ENCODE measurements around the gene CALML4.
"Not testable (repeated sequence)": the region's sequence is repeated elsewhere in the genome, so short reads cannot be mapped to it uniquely, and the experiment has no call there.

Gene CALML4

DNA sequence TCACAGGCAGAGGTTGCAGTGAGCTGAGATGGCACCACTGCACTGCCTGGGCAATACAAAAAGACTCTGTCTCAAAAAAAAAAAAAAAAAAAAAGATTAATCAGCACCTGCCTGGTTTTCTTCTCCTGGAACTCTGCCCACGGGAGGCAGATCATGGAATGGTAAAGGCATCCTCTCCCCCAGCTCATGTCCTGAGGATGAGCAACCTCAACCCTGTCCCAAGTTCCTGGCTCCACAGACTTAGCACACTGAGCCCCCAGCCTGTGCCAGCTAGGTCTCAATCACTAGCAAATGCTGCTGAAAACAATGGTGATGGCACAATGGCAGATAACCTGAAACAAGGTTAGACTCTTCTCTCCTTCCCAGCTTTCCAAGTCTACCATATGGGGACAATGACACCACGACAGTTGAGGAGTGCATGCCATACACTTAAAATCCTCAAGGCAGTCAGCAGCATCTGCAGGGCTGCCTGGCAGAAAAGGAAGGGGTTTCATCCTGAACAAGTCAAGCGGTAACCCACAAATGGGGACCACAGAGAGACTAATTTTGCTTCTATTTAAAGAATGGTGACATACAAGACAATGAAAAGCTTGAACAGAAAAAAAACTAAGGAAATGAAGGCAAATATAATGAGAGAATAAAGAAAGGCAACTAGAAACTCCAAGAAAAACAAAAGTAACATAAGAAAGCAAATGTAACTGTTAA, 19.6 kb upstream of the CALML4 start:
- no peak for DNase-seq (ENCODE audit: low spot score)

DNA sequence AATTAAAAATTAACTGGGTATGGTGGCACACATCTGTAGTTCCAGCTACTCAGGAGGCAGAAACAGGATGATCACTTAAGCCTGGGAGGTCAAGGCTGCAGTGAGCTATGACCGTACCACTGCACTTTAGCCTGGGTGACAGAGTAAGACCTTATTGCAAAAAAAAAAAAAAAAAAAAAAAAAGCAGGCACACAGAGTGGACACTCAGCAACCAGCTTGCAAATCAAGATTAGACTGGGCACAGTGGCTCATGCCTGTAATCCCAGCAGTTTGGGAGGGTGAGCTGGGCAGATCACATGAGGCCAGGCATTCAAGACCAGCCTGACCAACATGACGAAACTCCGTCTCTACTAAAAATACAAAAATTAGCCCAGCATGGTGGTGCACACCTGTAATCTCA, 19.0 kb upstream of the CALML4 start:
- no peak for DNase-seq (ENCODE audit: low spot score)

DNA sequence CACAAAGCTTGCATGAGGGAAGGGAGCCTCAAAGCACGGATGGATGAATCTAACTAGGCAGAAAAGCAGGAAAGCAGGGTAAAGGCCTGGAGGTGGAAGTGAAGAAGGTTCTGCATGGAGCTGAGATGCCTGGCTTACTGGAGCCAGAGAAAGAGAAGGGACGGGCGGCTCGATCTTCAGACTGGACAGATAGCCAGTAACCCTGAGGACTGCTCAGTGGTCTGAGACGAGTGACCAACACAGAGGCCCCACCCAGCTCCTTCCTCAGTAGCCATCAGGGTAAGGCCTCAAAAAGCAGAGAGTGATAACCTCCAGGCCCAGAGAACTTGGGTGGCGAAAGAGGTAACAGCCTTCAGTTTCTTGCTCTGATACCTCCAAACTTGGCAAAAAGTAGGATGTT, 18.0 kb upstream of the CALML4 start:
- DNase-seq (ENCODE audit: low spot score) = no peak

DNA sequence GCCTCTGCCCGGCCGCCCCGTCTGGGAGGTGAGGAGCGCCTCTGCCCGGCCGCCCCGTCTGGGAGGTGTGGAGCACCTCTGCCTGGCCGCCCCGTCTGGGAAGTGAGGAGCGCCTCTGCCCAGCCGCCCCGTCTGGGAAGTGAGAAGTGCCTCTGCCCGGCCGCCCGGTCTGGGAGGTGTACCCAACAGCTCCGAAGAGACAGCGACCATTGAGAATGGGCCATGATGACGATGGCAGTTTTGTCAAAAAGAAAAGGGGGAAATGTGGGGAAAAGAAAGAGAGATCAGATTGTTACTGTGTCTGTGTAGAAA, 17.3 kb upstream of the CALML4 start:
- DNase-seq (ENCODE audit: low spot score) = not testable (repeated sequence)

DNA sequence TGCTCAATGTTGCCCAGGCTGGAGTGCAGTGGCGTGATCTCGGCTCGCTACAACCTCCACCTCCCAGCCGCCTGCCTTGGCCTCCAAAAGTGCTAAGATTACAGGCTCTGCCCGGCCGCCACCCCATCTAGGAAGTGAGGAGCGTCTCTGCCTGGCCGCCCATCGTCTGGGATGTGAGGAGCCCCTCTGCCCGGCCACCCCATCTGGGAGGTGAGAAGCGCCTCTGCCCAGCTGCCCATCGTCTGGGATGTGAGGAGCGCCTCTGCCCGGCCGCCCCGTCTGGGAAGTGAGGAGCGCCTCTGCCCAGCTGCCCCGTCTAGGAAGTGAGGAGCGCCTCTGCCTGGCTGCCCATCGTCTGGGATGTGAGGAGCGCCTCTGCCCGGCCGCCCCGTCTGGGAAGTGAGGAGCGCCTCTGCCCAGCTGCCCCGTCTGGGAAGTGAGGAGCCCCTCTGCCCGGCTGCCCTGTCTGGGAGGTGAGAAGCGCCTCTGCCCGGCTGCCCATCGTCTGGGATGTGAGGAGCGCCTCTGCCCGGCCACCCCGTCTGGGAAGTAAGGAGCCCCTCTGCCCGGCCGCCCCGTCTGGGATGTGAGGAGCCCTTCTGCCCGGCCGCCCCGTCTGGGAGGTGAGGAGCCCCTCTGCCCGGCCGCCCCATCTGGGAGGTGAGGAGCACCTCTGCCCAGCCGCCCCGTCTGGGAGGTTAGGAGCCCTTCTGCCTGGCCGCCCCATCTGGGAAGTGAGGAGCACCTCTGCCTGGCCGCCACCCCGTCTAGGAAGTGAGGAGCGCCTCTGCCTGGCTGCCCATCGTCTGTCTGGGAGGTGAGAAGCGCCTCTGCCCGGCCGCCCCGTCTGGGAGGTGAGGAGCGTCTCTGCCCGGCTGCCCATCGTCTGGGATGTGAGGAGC, 16.6 kb upstream of the CALML4 start:
- not testable (repeated sequence) for DNase-seq (ENCODE audit: low spot score)

DNA sequence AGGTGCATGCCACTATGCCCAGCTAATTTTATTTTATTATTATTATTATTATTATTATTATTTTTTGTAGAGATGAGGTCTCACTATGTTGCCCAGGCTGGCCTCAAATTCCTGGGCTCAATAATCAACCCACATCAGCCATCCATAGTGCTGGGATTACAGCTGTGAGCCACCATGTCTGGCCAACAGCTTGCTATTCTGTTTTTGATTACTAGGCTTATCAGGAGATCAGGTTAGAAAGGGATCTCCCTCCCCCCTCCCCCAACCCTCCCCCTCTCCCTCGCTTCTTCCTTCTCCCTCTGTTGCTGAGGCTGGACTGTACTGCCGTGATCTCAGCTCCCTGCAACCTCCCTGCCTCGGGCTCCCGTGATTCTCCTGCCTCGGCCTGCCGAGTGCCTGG, 15.8 kb upstream of the CALML4 start:
- no peak for DNase-seq (ENCODE audit: low spot score)

DNA sequence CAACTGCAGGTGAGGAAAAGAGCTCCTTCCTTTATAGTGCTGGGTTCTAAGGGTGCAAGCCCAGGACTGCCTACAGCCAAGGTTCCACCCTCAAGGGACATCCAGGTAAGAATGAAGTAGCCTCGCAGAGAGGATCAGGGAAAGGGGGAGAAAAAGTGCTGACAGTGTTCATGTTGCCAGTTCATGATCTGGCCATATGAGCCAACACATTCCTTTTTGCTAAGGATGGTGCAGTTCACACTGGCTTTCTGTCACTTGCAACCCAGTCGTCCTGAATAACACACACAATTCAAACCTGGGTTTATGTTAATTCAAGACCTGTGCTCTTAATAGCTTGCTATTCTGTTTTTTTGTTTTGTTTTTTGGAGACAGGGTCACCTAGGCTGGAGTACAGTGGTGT, 15.4 kb upstream of the CALML4 start:
- no peak for DNase-seq (ENCODE audit: low spot score)

DNA sequence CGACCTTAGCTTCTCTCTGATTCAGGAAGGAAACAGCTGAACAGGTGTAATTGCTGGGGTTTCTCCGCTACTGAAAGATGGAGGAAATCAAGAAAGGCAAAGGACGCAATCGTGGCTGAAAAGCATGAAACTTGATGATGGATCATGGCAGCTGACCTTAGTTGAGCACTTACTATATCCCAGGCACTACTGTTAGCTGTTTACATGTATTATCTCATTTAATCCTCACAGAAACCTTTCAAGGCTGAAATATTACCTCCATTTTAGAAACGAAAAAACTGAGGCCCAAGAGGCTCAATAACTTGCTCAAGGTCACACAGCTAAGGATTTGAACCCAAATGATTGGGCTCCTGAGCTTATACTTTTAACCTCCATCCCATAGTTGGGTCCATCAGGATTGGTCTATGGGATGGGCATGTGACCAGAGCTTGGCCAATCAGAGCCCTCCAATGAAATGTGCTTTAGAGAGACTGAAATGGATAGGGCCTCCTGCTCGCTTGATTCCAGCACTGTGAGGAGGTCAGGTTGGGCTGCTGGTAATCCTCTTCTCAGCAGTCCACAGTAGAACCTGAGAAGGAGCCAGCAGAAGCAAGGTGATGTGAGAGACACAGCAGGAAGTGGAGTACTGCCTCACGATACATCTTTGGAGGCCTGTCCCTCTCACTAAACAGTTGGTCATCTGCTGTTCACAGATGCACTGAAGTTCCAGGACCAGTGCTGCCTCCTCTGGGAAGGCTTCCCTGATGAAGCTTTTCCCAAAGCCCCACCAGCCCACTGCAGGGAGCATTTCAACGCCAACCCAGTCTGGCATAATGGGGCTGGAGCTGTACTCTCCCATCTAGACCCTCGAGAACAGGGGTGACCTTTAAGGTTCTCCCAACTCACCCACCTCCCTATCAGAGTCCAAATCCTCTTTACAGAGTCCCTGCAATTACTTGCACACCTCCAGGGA, 14.0 kb upstream of the CALML4 start:
- DNase-seq (ENCODE audit: low spot score) = no peak

DNA sequence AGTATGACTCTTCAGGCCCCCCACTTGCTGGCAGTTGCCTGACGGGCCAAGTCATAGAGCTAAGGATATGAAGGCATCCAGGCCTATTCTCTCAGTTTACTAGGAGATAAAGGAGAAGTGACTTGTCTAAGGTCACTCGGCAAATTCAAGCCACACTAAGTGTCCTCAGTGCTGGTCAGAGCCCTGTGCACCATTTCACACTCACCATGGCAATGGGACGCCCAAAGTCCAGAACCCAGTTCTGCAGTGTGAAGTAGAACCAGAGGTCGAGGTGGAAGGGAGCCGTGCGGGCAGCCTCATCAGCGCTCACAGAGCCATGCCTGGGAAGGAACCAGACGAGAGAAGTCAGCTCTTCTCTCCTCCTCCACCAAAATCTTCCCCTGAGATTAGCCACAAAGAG, 13.2 kb upstream of the CALML4 start:
- no peak for DNase-seq (ENCODE audit: low spot score)

DNA sequence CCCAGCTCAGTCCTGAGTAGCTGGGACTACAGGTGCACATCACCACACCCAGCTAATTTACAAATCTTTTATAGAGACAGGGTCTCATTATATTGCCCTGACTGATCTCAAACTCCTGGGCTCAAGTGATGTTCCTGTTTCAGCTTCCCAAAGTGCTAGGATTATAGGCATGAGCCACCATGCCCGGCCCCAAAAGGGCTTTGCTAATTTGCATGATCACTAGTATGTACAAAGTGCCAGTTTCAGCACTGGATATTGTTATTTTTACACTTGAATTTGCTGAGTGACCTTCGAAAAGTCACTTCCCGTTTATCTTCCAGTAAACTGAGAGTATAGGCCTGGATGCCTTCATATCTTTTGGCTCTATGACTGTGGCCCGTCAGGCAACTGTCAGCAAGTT, 12.2 kb upstream of the CALML4 start:
- DNase-seq (ENCODE audit: low spot score) = no peak

DNA sequence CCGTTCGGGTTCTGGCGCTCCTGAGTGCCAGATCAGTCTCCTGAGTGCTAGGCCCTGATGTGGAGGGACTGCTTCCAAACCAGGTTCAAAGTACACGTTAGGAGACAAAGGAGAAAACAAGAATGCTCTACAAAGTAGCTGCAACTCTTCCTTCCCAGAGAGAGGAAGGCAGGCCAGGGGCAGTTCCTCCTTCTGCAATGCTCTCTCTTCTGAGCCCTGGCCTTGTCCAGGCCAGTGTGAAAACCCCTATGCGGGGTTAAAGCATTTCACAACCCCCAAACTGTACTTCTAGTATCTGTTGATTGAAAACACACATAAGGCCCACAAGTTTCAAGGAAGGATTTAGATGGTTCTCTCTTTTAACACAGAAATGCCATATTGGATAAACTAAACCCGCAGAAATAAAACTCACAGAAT, 9.7 kb upstream of the CALML4 start:
- no peak for DNase-seq (ENCODE audit: low spot score)

DNA sequence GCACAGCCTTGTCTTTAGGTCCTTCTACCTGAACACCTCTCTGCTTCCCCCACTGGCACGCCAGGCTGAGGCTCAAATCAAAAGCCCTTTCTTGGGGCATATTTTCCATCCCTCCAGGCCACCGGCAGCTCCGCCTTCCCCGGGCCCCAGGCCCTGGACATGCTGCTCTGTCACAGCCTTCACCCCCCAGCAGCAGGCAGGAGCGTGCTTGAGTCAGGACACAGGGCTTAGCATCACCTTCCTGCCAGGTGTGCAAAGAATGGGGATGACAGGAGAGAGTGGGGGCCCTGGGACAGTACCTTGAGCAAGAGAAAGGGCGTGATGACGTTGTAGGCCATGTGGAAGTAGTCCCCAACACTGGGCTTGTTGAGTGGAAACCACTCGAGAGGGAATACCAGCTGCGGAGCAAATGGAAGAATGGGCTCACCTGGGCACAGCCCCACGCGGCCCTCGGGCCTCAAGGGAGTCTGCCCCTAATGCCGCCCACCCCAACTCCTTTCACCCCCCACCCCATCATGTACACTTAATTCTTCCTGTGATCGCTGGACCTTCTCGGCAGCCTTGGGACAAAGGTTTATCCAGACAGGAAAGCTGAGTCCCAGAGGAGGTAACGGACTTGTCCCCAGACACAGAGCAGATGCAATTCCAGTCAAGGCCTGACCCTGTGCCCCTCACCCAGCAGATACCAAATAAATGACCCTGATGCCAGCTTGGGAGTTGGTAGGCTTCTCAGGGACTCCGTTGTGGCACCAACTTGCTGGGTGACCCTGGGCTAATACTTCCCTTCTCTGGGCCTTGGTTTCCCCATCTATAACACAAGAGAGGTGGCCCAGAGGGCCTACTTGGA, 9.1 kb upstream of the CALML4 start:
- DNase-seq (ENCODE audit: low spot score) = no peak

DNA sequence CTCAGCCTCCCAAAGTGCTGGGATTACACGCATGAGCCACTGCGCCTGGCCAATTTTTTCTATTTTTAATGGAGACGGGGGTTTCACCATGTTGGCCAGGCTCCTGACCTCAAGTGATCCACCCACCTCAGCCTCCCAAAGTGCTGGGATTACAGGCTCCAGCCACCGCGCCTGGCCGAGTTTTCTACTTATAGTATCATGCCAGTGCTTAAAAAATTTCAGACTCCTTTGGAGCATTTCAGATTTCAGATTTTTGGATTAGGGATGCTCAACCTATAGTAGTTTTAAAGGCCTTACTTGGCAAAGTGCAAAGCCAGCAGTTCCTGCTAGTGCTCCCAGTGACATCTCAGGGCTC, 8.3 kb upstream of the CALML4 start:
- not testable (repeated sequence) for DNase-seq (ENCODE audit: low spot score)

DNA sequence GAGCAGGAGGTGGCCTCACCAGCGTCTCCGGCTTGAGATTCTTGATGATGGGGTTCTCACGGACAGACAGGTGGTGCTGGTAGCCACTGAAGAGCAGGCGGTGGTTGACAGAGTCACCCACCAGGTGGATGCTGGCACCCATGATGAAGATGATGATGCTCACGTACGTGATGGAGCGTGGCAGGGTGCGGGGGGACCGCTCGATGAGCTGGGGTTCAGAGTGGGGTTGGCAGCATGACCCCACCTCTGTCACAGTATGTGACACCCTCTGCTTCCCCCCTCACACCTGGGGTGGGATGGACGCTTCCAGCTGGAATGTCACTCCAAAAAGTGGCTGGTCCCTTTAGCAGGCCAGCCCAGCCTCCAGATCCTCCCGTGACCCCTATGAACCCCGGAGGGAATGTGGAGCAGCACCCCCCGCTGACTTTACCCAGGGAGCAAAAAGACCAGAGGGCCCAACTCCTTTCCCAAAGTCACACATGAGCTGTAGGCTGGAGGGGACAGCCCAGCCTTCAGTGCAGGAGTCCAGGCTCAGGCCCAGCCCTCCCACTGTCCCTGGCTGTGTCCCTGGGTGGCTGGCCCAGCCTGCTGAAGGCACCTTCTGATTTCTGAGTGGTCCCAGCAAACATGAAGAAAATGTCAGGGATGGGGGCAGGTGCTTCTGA, 6.7 kb upstream of the CALML4 start:
- no peak for DNase-seq (ENCODE audit: low spot score)

DNA sequence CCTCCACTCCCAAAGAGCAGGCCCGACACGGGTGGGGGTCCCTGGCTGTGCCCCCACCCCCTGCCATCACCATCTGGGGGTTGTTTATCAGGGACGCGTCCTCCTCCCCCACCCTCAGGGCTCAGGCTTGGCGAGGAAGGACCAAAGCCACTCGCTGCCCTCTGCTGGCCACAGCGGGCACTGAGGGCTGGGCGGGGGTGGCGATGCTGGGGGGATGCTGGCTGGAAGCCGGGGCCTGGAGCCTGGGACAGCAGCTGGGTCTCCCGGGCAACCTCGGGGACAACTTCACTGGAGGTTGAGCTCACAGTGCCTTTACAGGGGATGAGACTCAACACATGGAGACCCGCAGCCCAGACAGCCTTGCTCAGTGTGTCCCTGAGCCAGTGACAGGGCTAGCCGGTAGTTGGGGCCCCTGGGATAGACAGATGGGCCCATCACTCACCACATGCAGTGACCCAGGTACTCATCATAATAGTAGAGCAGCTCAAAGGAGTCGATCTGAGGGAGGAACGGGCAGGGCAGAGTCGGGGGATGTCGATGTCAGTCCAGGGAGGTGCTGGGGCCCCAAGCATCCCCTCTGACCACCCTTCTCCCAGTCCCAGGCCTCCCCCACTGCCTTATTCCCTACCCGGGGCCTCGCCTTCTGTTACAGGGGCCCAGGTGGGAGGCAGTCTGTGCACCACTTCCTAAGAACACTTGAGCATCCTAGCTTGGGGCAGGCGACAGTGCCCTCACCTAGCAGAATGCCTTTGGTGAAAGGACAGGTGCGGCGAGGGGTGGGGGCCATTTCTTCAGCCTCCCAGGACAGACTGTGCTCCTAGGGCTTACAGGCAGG, 5.9 kb upstream of the CALML4 start:
- DNase-seq (ENCODE audit: low spot score) = peak; percentile 91

DNA sequence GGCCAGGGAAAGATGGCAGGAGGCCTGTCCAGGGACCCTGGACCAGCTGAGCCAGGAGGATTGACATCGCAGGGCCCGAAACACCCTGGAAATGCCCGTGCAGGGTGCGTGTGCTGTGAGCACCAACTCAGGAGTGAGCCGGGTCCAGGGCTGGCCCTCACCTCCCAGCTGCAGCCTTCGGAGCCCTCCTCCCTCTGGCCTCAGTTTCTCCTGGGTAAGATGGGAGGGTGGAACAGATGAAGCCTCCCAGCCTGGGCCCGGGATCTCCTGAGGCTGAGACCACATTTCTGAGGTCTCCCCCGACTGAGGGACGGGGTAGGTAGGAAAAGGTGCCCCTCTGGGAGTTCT, 5.3 kb upstream of the CALML4 start:
- no peak for DNase-seq (ENCODE audit: low spot score)

DNA sequence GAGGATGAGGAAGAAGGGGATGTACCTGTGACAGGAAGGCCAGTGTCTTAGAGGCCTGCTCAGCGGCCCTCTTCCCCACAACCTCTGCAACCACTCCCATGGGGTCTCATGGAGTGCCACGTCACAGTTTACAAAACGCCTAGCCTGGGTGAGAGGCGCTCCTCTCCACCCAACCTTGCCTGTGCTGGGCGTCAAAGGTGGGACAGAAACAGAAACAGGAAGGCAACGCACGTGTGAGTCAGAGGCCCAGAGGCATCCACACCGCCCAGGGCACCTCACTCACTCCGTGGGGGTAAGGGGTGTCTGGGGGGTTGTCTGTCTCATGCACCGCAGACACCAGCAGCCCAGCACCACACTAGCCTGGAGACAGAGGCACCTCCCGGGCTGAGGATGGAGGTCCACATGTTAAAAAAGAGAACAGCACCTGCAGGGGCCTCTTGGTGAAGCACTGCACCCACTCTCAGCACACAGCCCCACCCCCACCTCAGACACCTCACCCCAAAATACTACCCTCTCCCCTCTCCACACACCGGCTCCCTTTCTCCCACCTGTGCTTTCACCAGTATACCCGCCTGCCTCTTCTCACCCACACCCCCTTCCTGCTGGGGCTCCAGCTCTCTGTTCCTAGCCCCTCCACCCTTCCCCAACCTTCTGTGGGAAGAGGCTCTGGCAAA, 4.7 kb upstream of the CALML4 start:
- DNase-seq (ENCODE audit: low spot score) = no peak

DNA sequence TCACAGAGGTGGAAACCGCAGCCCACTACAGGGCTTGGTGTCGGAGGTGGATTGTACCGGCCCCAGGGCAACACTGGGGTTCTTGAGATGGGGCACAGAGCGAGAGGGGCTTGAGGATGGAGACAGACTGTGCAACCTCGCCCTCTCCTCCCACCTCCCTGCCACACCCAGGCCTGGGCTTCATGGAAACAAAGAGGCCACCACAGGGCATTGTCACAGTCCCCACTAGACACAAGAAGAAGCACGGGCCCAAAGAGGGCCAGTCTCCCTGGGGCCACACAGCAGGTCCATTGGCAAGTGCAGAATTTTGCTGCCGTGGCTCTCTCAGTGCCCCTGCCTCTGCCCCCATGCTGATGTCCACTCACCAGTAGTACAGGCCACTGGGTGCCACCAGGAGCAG, 4.1 kb upstream of the CALML4 start:
- DNase-seq (ENCODE audit: low spot score) = no peak

DNA sequence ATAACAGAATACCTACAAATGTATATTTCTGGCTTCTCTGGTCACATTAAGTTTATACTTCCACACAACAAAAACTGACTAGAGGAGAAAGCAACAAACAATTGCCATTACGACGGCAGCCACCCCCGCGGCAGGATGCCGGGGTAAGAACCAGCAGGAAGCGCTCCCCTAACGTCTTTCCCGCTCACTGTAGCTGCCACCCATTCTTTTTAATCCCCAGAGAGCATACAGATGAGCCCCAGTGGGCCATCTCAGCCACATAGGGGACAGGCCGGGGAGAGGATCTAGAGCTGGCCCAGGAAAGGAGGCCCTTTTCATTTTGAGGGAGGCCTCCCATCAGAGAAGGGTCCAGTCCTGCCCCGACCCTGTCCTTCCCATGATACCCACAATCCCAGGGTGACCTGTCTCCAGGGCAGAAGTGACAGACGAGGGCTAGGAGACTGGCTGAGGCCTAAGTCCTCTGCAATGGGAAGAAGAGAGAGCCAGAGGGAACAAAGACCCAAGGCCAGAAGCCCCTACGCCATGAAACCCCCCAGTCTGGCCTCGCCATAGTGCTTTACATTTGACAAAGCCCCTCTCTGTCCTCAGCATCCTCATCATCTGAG, 3.6 kb upstream of the CALML4 start:
- DNase-seq (ENCODE audit: low spot score) = no peak
